HG02759 (cell line): ENCODE results near the gene NR6A1.

Experiments used
- ATAC-seq: cut with Tn5 transposase; IDR thresholded peaks from one replicate; pipeline ENCODE4 v1.9.1; 2021; ENCODE audit warnings: mild to moderate bottlenecking, moderate library complexity; ENCODE audit not compliant: unreplicated experiment

The NR6A1 gene

DNA sequence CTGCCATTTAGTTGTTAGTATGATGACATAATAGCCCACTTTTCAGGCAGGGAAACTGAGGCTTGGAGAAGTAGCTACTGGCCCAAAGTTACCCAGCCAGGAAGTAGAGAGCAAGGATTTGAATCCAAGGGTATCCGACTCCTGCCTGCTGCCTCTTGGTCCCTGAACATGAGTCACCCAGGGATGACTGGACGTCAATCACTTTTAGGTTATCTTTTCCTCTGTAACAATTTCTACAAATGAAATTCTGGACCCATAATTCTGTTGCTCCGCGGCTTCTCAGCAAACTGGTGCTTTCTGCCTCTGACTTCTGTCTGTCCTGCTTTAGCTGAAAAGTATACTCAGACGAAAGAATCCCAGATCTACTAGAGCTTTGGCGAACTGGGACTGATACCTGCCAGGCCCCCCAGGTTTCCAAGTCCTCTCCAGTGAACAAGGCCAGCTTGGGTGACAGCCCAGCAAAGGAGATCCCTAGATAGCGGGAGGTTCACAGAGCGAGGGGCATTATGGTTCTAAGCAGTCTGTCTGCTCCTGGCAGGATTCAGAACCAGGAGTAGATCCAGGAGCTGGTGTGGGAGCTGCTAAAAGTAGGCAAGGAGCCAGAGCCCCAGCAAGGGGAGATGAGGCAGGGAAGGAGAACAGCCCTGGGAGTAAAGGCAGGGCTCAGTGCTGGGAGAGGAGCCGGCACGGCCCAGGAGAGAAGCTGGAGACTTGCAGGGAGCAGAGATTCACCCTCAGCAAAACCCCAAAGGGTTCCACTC lies 26.4 kb upstream of the NR6A1 start:
- no peak for ATAC-seq

DNA sequence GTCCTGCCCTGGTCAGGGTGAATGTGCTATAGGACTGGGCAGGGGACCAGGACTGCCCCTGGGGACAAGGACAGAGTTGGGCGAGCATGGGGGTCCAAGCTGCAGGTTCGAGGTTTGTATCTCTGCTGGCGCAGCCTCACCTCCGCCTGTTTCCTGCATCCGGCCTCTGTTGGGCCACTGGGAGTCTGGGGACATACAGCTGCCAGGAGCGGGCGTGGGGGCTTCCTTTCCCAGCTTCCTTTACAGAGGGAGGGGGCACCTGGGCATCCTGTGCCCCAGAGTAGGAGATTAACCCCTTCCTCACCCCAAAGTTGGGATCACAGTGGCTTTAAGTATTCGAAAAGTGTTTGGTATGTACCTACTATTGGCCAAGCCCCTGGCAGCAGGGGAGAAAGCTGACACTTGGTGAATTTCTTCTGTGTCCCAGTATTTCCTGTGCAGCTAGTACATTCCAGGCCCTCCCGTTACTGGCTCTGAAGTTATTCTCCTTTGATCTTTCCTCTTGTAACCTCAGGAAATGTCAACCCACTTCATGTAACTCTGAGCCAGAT lies 24.8 kb upstream of the NR6A1 start:
- ATAC-seq: no peak

DNA sequence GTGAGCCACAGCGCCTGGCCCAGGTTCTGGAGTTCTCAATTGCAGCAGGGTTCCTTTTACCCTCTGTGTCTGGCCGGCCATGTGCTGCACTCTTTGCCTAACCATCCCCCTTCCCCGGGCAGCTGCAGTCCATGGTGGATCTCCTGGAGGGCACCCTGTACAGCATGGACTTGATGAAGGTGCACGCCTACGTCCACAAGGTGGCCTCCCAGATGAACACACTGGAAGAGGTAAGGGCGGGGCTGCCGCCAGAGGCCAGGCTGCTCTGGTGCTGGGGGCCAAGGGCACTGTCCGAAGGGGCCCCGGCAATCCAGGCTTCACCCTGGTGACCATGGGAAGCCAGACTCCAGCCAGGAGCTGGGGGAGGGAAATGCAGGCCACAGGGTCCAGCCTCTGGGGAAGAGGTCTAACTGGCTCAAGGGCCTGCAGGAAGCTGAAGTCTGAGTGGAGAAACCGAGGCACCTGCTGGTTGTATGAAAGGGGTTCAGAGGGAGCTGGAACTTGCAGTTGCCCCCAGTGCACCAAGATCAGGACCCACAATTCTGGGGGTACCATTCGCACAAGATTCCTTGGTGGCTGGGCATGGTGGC lies 23.9 kb upstream of the NR6A1 start:
- ATAC-seq: no peak

DNA sequence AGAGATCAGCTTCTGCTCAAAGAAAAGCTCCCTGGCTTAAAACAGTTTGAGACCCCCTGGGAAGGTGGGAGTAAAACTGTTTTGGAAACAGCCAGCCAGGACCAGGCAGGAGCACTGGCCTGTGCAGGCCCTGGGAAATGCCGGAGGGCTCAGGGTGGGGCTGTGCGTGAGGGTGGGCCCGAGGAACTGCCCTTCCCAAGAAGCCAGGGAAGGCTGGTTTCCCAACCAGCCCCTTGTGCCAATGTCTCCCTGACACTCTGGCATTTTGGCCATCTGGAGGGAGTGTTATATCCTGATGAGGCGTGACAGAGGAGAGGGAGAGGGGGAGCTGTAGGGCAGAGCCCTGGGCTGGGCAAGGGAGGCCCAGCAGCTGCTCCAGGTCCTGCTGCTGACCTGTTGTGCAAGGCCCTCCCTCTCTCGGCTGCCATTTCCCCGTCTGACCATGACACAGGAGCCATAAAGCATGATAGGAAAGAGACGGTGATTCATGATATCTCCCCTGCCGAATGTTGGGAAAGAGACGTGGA lies 22.0 kb upstream of the NR6A1 start:
- ATAC-seq: no peak

DNA sequence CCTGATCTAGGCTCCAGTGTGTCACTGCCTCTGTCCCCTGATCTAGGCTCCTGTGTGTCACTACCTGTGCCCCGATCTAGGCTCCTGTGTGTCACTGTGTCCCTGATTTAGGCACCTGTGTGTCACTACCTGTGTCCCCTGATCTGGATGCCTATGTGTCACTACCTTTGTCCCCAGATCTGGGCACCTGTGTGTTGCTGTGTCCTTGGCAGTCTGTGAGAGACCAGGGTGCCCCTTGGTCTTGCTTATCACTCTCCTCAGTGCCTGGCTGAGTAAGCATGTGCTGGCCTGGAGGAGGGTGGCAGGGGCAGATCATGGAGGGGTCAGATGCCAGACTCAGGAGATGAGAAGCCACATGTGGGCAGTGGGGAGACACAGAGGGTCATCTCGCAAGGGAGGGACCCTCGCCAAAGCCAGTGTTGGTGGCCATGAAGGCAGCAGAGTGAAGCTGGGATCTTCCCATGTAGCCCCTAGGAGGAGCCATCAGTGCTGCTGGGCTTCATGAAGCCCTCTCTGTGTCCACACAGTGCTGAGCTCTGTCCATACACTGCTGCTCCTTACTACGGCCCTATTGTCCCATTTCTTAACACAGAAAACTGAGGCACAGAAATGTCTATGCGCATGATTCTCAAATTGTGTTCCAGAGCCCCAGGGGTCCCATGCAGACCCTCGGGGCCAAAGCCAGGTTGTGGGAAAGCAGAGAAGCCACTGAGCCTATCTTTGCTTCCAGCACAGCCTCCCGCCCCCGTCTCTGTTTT lies 21.3 kb upstream of the NR6A1 start:
- no peak for ATAC-seq

DNA sequence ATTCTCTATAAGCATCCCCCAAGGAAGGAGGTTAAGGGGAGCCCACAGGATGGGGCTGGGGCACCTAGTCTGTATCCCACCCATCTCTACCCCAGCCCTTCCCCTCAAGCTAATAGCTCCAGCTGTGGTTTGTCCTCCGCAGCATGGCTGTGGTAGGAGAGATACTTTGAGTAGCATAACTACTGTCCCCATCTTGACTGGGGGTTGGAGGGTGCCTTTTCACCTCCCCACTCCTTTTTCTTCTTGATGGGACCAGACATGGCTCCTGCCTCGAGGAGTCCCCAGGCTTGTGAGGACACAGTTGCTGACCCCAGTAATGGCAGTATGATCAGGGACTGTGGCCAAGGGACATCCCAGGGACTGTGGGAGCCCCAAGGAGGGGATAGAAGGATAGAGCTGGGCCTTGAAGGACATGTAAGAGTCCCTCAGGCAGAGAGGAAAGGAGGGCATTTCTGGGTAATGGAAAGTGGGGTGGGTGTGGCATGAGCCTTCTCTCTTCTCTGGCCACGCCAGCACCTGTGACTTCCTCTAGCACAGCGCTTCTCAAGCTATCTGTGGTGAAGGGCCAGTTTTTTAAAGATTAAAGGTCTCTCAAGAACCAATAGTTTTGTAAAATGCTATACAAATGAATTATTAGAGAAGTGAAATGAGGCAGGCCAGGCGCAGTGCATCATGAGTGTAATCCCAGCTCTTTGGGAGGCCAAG lies 19.8 kb upstream of the NR6A1 start:
- no peak for ATAC-seq

DNA sequence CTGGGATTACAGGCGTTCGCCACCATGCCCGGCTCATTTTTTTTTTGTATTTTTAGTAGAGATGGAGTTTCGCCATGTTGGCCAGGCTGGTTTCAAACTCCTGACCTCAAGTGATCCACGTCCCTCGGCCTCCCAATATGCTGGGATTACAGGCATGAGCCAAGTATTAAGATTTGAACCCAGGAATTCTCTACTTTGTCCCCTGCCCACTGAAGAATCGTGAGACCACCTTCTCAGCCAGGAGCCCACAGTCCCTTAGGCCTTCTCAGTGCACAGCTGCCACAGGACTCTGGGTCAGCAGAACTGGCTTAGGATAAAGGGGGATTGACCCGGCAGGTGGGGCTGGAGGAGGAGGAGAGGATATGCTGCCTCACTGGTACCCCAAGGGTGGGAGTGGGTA lies 19.2 kb upstream of the NR6A1 start:
- ATAC-seq: no peak

DNA sequence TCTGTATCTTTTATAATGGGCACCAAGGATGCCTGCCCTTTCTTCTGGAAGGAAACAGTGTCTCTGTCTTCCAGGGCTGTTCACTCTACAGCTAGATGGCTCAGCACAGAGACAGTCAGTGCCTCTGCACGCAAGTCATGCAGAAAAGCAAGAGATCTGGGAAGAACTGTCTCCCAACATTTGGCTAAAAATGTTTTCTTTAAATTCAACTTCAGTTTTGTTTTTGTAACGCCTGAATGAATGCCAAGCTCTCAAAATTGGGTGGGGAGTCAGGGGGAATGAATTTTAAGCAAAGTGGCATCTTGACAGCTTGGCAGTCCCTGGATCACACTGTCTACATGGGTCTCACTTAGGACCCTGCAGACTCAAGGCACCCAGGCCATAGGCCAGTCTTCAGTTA lies 18.4 kb upstream of the NR6A1 start:
- no peak for ATAC-seq

DNA sequence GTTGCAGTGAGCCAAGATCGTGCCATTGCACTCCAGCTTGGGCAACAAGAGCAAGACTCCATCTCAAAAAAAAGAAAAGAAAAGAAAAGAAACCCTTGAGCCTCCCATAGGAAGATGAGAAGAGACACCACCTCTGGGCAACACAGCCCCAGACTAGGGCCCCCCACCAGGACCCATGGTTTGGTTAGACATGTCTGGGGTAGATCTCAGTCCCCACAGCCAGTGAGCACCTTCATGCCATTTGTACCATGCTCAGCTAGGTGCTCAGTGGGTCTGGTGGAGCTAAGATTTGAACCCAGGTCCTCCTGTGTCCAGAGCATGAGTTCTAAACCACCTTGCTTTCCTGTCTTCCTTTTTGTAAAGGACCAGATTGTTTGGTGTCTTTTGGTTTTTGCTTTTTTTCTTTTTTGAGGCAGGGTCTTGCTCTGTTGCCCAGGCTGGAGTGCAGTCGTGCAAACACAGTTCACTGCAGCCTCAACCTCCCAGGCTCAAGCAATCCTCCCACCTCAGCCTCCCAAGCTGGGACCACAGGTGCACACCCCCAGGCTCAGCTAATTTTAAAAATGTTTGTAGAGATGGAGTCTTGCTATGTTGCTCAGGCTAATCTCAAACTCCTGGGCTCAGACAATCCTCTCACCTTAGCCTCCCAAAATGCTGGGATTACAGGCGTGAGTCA lies 17.6 kb upstream of the NR6A1 start:
- ATAC-seq: no peak

DNA sequence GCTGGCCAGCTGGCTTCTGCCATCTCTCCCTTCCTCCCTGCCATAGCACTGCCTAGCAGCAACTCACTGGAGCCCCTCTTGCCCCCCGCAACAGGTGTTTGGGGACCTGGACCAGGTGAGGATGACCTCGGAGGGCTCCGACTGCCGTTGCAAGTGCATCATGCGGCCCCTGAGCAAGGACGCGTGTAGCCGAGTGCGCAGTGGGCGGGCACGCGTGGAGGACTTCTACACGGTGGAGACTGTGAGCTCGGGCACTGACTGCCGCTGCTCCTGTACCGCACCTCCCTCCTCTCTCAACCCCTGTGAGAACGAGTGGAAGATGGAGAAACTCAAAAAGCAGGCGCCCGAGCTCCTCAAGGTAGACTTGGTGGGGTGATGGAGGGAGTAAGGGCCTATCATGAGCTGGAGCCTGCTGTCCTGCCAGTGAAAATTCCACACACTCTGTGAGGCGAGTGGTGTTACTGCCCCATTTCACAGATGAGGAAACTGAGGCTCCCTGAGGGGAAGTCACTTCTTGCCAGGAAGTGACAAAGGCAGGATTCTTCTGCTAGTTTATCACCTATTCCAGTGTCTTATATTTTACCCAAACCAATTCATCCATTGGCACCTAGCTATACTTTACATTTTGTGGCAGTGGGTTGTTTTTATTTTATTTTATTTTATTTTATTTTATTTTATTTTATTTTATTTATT lies 15.9 kb upstream of the NR6A1 start:
- no peak for ATAC-seq

DNA sequence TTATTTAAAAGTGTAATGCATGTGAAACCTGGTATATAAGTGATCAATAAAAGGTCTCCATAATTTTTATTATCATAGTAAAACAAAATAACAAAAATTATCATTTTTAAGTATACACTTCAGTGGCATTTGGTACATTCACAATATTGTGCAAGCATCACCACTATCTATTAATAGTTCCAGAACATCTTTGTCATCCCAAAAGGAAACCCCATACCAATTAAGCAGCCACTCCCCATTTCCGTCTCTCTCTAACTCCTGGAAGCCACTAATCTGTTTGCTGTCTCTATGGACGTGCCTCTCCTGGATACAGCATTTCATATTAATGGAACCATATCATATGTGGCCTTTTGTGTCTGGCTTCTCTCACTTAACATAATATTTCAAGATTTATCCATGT lies 13.4 kb upstream of the NR6A1 start:
- ATAC-seq: no peak

DNA sequence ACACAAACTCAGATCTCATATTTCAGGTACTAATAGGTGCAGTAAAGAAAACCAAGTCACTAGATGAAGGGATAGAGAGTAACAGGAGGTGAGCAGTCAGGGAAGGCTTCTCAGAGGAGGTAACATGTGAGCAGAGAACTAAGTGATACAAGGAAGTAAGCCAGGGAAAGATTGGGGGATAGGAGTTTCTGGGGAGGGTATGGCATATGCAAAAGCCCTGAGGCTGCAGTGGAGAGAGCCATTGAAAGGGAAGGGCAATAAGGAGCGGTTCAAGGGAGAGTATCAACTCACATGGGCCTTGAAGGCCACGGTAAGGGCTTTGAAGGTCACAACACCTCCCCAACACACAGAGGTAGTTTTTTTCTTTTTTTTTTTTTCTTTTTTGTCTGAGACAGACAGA lies 12.7 kb upstream of the NR6A1 start:
- no peak for ATAC-seq

DNA sequence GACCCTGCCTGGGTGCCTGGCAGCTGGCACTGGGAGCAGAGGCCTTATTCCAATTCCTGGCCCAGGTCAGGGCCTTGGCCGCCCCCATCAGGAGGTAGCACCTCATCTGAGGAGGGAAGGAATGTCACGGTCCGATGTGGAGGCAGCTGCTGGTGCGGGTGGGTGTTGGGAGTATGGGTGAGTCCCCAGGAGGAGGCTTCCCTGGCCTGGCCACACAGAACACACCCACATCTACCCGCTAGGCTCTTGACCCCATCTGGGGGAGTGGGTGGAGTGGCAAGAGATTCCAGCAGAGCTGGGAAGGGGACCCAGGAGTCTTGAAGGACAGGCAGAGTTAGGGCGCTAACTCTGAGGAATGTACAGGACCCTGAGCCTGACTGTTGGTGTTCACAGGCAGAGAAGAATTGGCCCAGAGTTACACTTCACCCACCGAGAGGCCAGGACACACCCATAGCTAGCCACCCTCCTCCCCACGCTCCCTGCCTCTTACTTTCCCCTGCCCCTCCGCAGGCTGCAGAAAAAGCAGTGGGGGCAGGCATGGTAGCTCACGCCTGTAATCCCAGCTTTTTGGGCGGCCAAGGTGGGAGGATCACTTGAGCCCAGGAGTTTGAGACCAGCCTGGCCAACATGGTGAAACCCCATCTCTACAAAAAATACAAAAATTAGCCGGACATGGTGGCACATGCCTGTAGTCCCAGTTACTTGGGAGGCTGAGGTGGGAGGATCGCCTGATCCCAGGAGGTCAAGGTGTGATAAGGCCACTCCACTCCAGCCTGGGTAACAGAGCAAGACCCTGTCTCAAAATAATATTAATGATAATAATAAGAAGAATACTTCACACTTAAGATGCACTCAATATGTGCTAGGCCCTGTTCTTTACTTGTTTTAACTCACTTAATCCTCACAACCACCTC lies 11.8 kb upstream of the NR6A1 start:
- ATAC-seq: no peak

DNA sequence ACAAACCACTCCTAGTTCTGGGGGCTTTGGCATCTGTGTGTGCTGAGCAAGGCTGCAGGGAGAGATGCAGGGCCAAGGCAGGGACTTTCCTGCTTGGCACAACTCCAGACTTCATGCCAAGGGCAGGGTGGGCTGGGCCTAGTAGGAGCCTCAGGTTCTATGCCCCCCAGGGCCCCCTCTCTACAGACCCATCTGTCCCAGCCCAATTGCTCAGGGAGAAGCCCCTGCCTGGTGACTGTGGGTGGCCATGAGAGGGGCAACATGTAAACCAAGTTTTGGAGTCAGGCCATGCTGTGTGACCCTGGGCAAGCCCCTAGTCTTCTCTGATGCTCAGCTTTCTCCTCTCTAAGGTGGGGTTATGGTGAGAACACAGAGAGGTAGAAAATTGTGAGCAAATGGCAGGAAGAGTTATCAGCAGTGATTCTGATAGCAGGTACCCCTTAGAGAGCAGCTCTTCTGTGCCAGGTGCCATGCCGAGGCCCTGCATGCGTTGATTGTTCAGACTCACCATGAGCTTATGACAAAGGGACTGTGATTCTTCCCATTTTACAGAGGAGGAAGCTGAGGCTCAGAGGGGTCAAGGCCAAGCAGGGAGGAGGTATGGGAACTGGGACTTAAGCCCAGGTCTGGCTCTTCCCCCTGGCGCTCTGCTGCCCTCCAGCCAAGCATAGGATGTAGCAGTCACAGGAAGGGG lies 11.0 kb upstream of the NR6A1 start:
- no peak for ATAC-seq

DNA sequence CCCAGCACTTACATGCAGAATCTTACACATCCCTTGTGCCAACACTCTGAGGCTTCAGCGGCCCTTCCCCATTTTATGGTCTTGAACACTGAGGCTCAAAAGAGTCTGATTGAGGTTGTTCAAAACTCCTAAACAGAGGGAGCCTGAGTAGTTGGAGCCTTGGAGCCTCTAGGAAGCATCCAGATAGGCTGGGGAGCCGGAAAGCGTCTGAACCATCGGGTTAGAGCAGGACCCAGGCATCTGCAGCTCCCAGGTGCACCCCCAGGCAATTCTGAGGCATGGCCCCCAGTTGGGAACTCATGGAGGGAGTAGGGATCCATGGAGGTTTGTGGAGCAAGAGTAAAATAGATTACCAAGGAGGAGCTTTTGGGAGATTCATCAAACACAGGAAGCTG lies 9.6 kb upstream of the NR6A1 start:
- no peak for ATAC-seq

DNA sequence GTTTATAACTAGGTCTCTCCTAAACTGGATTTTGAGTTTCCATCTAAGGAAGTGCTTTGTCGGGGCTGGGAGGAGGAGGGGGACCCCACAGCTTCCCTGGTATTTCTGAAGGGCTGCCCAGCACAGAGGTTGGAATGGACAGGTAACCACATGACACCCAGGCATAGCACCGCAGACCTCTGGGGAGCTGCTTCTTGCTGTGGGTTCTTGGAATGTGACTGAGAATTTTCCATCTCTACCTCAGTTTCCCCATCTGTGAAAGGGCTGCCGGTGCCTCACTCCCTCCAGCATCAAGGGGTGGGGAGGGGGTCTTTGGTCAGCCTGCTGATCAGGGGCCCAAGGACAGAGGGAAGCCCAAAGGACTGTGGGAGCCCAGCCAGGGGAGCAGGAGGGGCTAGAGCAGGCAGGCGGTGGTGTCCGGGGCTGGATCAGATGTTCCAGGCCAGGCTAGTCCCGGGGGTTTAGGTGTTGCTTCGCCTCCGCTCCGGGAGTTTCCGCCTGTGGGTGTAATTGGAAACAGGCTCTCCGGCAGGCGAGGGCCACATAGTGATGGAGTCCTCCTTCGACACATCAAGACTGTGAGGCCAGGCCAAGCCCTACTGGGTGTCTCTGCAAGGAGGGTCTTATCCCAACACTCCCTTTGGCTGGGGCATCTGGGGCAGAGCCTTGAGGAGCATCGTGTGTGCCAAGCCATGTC lies 9.1 kb upstream of the NR6A1 start:
- ATAC-seq: no peak

DNA sequence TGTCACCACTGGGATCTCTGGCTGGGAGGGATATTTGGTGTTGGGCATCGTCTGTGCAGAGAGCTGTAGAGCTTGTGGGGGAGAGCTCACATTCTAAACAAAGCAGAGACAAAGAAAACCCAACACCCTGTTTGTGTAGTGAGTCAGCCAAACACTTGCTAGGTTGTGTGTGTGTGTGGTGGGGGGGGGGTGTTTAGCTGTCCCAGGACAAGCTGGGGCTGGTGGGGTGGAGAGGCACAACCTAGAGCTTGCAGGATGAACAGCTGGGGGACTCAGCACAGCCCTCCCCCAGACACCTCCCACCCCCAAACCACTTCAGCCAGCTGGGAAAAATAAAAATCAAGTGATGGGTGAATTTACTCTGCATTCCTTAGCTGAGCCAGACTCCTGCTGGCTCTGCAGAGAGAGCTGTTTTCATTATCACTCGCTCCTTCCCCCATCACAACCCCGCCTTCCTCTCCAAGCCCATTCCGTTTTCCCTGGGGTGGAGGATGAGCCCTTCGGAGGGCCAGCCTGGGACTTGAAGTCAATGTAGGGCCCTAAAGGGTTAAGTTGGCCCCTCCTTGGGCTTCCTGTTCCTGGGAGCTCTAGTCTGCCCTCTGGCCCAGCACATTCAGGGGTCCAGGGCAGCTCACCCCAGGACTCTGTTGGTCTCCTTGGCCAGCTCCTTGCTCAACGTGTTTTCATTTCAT lies 8.4 kb upstream of the NR6A1 start:
- no peak for ATAC-seq
